HAP-1 (cell line): ENCODE measurements around the gene NT5C3A.
"Not testable (repeated sequence)": the region's sequence is repeated elsewhere in the genome, so short reads cannot be mapped to it uniquely, and the experiment has no call there.

Experiments used
- DNase-seq, 2 experiments: peaks; one replicate each; pipeline ENCODE4 v3.0.0-alpha.2; 2016 to 2020; ENCODE audit warnings: low spot score in 2 of 2
- H3K27me3 ChIP-seq: fragments of 250-450 bp; sonication (Bioruptor Pico); 2 replicates; pipeline ENCODE4 v1.5.1; 2020; ENCODE audit warnings: low read depth, mild to moderate bottlenecking, moderate library complexity
- H3K36me3 ChIP-seq: fragments of 250-450 bp; sonication (Bioruptor Pico); replicated peaks from 2 replicates; pipeline ENCODE4 v1.5.1; 2020; ENCODE audit warnings: mild to moderate bottlenecking
- H3K4me1 ChIP-seq: fragments of 250-450 bp; sonication (Bioruptor Pico); 2 replicates; pipeline ENCODE4 v1.5.1; 2020; ENCODE audit warnings: mild to moderate bottlenecking
- H3K4me3 ChIP-seq: fragments of 250-450 bp; sonication (Bioruptor Pico); 2 replicates; pipeline ENCODE4 v1.5.1; 2020; ENCODE audit warnings: mild to moderate bottlenecking, moderate library complexity
- H3K9me3 ChIP-seq: fragments of 250-450 bp; sonication (Bioruptor Pico); 2 replicates; pipeline ENCODE4 v1.5.1; 2020; ENCODE audit warnings: mild to moderate bottlenecking, moderate library complexity
- in situ Hi-C: fragments of 300-500 bp; cut with MboI; formaldehyde crosslinking; loops from 3 replicates; pipeline ENCODE4 v1.14.3; 2020; ENCODE audit warnings: low sequenced_read_pairs, inconsistent platforms, mixed read lengths

NT5C3A gene

DNA sequence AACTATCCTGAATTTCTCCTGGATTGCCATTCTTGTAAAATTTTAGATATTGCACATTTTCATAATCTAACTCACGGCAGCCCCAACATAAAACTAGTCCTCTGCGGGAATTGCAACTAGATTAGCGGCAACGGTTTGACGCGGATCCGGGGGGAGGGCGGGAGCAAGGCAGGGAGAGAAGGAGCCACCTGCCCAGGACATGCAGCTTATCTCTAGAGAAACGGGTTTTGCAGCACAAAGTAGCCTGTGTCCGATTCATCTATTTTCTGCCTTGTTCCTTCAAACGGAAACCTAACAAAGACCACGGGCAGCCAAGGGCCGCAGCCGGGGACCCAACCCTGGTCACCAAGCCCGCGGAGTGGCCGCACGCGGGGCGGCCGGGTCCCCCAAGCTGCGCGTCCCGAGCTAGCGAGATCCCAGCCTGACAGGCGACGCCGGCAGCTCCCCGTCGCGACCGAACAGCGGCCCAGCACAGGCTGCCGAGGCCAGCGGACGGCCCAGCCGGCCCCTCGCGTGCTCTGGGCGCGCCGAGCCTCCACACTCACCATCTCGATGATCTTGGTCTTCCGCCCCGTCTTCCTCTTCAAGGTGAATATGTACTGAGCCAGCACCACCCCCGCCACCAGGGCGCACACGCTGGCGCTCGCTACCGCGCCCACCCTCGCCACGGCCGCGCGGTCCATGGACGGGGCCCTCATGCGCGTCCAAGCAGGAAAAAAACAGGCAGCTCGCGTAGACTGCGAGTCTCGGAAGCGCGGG, at the start of gene NT5C3A:
Gene NT5C3A (minus strand): TSS at position 754 of the 759 bp plus-strand sequence. CDS start 71 bp downstream, at position 683.
- Histone ChIP-seq H3K4me3 (peak within 1 kb of the TSS; percentile 80), H3K9me3 (peaks cover 6% of the 10 kb centered on the region), H3K36me3 (no peaks in the 10 kb centered on the region; the same call in none of the 2 replicates), H3K4me1 (peaks cover 6% of the 10 kb centered on the region; the same call in 1 of the 2 replicates), H3K27me3 (no peaks in the 10 kb centered on the region)
- DNase-seq, result peak; percentile 39 to 54
- in situ Hi-C loops, result no loop called here

DNA sequence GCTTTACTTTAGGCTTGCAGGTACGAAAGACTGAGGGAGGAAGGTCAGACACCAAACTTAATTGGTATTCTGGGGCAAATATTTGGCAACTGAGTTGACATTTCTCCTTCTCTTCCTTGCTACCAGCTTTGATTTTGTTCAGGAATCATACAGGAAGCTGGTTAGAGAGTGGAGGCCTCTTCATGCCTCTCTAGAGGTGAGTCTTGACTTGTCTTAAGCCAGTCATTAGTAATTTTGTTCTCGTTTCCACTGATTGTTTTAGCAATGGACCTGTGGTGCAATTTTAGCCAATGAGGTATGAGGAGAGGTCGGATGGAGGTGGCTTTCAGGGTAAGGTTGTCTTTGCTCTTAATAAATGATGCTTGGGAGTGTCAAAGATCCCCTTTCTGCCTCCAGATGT, 49.0 kb upstream of the NT5C3A start:
- in situ Hi-C loops, result no loop called here
- Histone ChIP-seq H3K27me3 (peaks cover 12% of the 10 kb centered on the region; the same call in 1 of the 2 replicates), H3K4me3 (no peak overlapping the region), H3K4me1 (peaks cover 10% of the 10 kb centered on the region), H3K36me3 (peaks cover 3% of the 10 kb centered on the region; the same call in 1 of the 2 replicates), H3K9me3 (no peaks in the 10 kb centered on the region)
- no peak for DNase-seq

DNA sequence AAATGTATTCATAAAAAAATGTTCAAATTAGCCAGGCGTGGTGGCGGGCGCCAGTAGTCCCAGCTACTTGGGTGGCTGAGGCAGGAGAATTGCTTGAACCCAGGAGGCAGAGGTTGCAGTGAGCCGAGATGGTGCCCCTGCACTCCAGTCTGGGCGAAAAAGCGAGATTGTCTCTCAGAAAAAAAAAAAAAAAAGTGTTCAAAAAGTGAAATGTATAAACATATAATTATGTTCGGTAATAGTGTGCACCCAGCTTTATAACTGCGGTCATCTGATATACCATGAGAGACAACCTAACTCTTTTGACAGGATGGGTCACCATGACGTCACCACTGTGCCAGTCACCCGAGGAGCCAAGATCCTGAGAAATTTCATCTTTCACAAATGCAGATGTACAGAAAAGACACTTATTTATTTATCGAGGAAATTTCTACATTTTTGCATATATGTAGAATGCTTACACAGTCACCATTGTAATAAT, 47.2 kb upstream of the NT5C3A start:
- peak overlapping the region; percentile 36 for H3K4me3 ChIP-seq
- in situ Hi-C loops, result no loop called here
- H3K36me3 ChIP-seq, result peaks cover 3% of the 10 kb centered on the region; the same call in 1 of the 2 replicates
- H3K9me3 ChIP-seq, result no peaks in the 10 kb centered on the region
- DNase-seq, result no peak
- peaks cover 5% of the 10 kb centered on the region; the same call in 1 of the 2 replicates for H3K27me3 ChIP-seq
- H3K4me1 ChIP-seq, result peaks cover 10% of the 10 kb centered on the region

DNA sequence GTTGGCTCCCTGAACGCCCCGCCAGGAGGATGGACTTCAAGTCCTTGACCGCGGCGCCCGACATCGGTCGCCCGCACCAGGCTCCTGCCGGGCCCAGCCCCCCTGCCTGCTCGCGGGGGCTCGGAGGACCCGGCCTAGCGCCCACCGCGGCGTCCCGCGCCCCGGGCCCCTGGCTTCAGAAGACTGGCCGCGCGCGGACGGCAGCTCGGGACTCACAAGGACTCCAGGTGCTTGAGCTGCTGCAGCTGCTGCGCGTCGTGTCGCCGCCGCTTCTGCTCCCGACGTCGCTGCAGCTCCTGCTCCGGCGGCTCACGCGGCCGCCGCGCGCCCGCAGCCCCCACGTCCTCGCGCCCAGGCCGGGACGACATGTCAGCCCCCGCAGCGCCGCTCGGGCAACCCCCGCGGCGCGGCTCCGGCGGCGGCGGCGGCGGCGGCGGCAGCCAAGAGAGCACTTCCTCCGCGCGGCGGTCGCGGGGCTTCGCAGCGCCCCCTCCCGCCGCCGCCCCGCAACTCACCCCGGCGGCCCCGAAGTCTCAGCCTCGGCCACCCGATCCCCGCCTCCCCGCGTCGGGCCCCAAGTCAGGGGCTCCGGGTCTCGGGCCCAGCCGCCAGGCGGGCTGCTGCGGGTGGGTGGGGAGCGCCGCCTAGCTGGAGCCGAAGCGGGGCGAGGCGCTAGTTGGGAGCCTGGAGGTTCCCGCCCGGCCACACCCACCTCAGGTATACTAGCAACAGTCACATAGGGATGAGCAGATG, 46.6 kb upstream of the NT5C3A start, which contains the start of gene RP9:
Gene RP9 (minus strand): TSS at position 400 of the 753 bp plus-strand sequence. CDS start 32 bp downstream, at position 368.
- peaks cover 3% of the 10 kb centered on the region; the same call in 1 of the 2 replicates for H3K36me3 ChIP-seq
- in situ Hi-C loops, result no loop called here

DNA sequence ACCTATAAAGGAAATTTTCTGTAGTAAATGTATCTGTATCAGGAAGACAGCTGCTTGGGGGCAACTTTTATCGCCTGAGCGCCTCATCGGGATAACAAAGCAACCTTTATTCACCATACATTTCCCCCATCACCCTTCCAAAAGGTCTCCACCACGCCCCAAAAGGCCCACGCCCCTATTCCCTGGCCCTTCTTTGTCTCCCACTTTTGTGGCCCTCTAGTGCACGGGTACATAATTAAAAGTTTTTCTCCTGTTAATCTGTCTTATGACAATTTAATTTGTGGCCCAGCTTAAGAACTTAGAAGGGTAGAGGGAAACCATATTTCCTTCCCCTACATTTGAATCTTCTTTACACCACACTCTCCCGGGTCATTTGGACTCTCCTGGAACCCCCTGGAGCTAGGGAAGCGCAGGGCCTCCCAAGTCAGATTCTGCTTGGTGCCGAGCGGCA, 46.0 kb upstream of the NT5C3A start:
- H3K9me3 ChIP-seq, result no peaks in the 10 kb centered on the region
- peak overlapping the region; percentile 62 for H3K4me3 ChIP-seq
- DNase-seq, result peak; percentile 34 to 57
- H3K36me3 ChIP-seq, result peaks cover 3% of the 10 kb centered on the region; the same call in 1 of the 2 replicates
- peaks cover 10% of the 10 kb centered on the region for H3K4me1 ChIP-seq
- H3K27me3 ChIP-seq, result peaks cover 3% of the 10 kb centered on the region; the same call in 1 of the 2 replicates
- in situ Hi-C loops, result no loop called here

More for the DNA sequence above, 46.6 kb upstream of the NT5C3A start, which contains the start of gene RP9:
- Histone ChIP-seq H3K4me3 (peak within 1 kb of the TSS; percentile 62), H3K4me1 (peaks cover 10% of the 10 kb centered on the region), H3K27me3 (peaks cover 3% of the 10 kb centered on the region; the same call in 1 of the 2 replicates), H3K9me3 (no peaks in the 10 kb centered on the region)
- peak; percentile 79 to 88 for DNase-seq

DNA sequence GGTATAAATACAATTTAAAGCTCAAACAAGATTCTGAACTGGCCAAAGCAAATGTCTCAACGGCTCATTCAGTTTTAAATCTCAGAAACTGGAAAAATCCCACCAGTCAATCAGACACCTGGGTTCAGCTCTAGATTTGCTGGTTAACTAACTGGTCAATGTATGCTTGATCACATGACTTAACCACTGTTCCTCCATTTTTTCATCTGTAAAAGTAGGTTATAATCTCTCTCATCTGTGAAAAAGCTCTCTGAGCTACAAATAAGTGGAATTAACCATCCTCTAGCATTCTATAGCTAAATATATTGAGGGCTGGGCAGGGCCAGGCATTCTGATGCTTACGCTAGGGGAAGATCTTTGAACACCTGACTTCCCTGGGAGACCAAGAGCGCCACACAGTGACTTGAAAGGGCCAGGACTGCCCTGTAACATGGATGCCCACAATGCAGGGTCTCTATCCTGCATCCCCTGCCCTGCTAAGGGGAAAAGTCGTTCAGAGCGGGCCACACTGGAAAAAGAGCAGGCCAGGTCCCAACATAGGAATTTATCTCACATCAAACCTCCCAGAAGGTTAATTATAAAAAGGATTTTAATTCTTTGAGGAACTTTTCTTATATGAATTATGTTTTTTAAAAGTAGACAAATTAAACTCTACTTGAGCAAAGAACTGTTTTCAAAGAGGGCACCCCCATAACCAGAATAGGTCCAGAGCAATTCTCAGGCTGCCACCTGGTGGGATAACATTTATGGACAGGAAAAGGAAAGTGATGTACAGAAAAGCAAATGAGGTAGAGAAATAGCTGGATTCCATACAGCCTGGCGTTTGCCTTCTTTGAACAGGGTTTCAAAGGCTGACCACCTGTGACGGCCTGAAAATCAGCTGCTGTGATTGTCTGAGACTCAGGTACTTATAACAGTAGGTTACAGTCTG, 44.8 kb upstream of the NT5C3A start:
- no peaks in the 10 kb centered on the region for H3K9me3 ChIP-seq
- H3K27me3 ChIP-seq, result peaks cover 3% of the 10 kb centered on the region; the same call in 1 of the 2 replicates
- DNase-seq, result peak; percentile 41 to 70
- H3K4me1 ChIP-seq, result peaks cover 10% of the 10 kb centered on the region
- peaks cover 13% of the 10 kb centered on the region for H3K36me3 ChIP-seq
- in situ Hi-C loops, result no loop called here
- peak overlapping the region; percentile 62 for H3K4me3 ChIP-seq

DNA sequence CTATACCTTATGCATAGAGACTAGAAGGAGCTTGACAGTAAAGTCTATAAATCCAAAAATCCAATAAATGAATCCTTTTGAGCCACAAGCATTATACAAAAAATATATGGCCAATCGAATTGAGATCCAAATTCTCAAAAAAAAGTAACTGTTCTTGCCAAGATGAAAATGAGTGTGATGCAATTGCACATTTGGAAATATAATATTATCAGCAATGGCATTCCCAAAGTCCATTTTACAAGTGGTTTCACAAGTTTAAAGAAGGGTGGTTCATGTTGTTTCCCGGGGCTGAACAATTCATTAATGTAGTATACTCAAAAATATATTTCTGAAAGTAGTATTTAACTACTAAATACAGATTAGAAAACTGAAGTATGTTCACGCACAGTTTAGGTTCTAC, 39.3 kb upstream of the NT5C3A start:
- in situ Hi-C loops, result no loop called here
- DNase-seq, result no peak
- no peaks in the 10 kb centered on the region for H3K4me1 ChIP-seq
- H3K36me3 ChIP-seq, result peaks cover 52% of the 10 kb centered on the region
- no peaks in the 10 kb centered on the region for H3K9me3 ChIP-seq
- no peaks in the 10 kb centered on the region for H3K27me3 ChIP-seq
- no peak overlapping the region for H3K4me3 ChIP-seq

DNA sequence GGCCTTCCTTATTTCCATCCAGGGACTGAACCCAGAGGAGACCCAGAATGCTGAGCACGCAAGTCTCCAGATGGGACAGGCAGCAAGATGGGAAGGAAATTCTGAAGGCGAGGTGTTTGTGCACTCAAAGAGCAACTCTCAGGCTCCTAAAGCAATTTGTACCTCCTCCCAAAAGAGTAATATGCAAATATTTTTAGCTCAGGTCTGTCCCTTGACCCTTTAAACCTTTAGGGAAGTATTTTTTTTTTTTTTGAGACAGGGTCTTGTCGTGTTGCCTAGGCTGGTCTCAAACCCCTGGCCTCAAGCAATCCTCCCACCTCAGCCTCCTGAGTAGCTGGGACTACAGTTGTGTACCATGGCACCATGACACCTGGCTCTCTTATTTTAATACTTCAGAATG, 38.2 kb upstream of the NT5C3A start:
- in situ Hi-C loops, result no loop called here
- Histone ChIP-seq H3K4me1 (no peaks in the 10 kb centered on the region), H3K27me3 (no peaks in the 10 kb centered on the region), H3K36me3 (peaks cover 62% of the 10 kb centered on the region), H3K4me3 (no peak overlapping the region), H3K9me3 (no peaks in the 10 kb centered on the region)
- no peak for DNase-seq

DNA sequence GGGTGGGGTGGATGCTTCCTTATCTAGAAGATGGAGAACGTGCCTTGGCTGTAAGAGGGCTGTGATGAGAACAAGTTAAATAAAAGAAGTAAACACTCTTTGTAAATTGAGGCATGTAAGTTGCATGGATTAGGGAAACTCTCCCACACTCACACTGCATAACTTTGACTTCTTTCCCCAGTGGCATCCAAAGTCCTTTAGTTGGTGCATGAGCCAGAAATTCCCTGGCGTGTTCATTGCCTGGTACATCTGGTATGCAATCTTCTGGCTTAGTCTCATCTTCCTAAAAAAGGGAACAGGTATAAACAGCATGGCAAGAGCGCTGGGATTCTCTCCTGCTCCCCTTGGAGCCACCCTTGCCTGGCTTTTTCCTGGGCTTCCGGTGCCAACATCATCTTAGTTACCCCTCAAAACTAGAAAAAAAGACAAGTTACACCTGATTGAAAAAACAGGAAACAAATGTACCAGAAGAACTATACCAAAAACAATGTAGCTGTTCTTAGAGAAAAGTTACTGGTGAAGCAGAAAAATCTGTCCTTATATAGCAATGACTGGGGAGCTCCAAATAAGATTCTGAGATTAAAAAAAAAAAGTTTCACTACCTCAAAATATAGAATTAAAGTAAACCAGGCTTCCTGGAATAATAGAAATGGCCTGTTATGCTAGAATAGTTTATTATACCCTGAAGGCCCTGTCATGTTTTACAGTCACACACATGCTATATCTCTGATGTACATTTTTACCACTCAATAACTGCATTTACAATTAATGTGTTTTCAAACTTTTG, 36.8 kb upstream of the NT5C3A start:
- H3K9me3 ChIP-seq, result no peaks in the 10 kb centered on the region
- H3K4me3 ChIP-seq, result no peak overlapping the region
- H3K27me3 ChIP-seq, result no peaks in the 10 kb centered on the region
- H3K36me3 ChIP-seq, result peaks cover 72% of the 10 kb centered on the region
- DNase-seq, result no peak
- in situ Hi-C loops, result no loop called here
- H3K4me1 ChIP-seq, result no peaks in the 10 kb centered on the region

DNA sequence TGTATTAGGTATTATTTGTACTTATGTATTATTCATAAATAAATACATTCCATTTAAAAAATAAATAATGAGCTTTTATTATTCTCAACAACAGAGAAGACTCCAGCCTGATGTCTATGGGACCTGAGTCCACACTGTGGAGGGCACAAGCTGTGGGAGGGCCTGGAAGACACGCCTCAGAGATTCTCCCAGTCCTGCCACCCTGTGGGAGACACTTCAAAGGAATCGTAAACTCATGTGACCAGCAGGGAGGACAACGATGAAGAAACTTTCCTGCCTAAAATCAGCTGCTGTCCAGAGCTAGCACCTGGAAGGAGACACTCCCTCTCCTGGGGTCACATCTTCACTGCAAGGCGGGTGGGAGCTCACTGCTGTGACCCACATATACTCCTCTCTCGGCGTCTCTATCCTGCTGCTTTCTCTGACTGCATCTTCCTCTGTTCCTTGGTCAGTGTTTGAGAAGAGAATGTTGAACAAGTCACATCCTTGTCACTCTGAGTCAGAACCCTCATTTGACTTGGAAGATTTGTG, 32.2 kb upstream of the NT5C3A start:
- H3K9me3 ChIP-seq, H3K4me1 ChIP-seq, in situ Hi-C loops, H3K27me3 ChIP-seq, H3K4me3 ChIP-seq, DNase-seq: not testable (repeated sequence)
- H3K36me3 ChIP-seq, result peaks cover 52% of the 10 kb centered on the region

DNA sequence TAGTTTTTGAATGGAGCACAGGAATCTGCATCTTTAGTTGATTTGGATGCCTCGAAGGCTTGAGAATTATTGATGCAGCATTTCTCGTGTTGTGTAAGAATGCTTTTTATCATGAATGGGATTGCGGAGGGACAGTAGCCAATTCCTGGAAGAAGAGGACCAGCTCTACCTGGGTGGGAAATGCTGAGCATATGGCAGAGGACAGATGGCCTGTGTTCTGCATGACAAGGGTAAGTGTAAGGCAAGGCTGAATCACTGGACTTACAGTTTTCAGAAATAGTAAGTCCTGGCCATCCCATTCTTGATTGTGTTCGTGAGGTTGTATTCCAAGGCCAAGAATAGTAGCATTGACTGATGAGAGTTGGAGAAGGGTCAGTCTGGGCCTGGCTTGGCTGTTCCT, 30.7 kb upstream of the NT5C3A start:
- DNase-seq, result no peak
- Histone ChIP-seq H3K9me3 (no peaks in the 10 kb centered on the region), H3K36me3 (peaks cover 39% of the 10 kb centered on the region), H3K4me1 (no peaks in the 10 kb centered on the region), H3K4me3 (no peak overlapping the region), H3K27me3 (no peaks in the 10 kb centered on the region)
- in situ Hi-C loops, result no loop called here

DNA sequence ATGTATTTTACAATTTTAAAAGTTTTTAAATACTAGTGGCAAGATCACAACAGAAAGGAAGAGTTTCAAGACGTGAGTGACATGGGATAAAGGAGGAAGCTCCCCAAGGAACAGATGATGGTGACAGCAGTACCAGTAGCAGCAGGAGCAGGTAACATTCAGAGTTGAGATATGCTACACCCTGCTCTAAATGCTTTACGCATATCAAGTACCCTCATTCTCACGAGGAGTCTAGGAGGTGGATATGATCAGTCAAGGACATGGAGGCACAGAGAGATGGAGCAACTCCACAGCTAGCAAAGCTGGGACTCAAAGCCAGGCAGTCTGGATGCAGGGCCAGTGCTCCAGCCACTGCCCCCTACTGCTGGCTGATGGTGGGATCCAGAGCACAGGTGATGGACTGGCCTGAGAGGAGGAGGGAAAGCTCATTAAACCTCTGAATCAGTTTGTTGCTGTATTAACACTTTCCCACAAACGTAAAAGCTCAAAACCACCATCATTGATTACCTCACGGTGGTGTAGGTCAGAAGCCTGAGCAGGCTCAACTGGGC, 29.1 kb upstream of the NT5C3A start:
- H3K36me3 ChIP-seq, result peaks cover 25% of the 10 kb centered on the region
- in situ Hi-C loops, result no loop called here
- H3K9me3 ChIP-seq, result no peaks in the 10 kb centered on the region
- H3K4me3 ChIP-seq, result no peak overlapping the region
- peak in 1 of 2 experiments; percentile 26 for DNase-seq
- no peaks in the 10 kb centered on the region for H3K27me3 ChIP-seq
- H3K4me1 ChIP-seq, result no peaks in the 10 kb centered on the region
